ENCODE data around the gene CYB5A.

DNA sequence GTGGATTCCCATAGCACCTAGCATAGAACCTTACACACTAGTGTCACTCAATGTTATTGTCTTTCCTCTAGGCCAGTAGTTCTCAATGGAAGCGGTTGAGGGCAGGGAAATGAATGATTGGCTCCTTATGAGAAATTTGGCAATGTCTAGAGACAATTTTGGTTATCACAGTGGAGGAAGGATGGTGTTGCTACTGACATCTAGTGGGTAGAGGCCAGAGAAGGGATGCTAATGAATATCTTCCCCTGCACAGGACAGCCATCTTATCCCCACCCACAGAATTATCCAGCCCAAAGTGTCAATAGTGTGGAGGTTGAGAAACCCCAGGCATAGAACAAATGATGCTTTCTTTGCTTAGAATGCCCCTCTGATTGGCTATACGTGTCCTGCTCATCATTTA, 39.6 kb upstream of the CYB5A start:
- TF ChIP-seq EP300 (IDR thresholded peaks at IDR 0.05; ENCODE audit: low read depth) (no peak), POLR2A (IDR thresholded peaks at IDR 0.05) (no peak)
- TF ChIP-seq, protein P1, sequence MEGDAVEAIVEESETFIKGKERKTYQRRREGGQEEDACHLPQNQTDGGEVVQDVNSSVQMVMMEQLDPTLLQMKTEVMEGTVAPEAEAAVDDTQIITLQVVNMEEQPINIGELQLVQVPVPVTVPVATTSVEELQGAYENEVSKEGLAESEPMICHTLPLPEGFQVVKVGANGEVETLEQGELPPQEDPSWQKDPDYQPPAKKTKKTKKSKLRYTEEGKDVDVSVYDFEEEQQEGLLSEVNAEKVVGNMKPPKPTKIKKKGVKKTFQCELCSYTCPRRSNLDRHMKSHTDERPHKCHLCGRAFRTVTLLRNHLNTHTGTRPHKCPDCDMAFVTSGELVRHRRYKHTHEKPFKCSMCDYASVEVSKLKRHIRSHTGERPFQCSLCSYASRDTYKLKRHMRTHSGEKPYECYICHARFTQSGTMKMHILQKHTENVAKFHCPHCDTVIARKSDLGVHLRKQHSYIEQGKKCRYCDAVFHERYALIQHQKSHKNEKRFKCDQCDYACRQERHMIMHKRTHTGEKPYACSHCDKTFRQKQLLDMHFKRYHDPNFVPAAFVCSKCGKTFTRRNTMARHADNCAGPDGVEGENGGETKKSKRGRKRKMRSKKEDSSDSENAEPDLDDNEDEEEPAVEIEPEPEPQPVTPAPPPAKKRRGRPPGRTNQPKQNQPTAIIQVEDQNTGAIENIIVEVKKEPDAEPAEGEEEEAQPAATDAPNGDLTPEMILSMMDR (IDR thresholded peaks at IDR 0.05) = peak in 4 of 5 experiments; percentile 9 to 14 (median 10)
